GM19193 (cell line): ENCODE data around the gene PRLH.

Experiments used
- POLR2A ChIP-seq: IDR thresholded peaks from 4 replicates; pipeline ENCODE4 v1.6.1; 2011; ENCODE audit not compliant: insufficient read depth, insufficient read length; ENCODE audit errors: extremely low read depth

PRLH gene

DNA sequence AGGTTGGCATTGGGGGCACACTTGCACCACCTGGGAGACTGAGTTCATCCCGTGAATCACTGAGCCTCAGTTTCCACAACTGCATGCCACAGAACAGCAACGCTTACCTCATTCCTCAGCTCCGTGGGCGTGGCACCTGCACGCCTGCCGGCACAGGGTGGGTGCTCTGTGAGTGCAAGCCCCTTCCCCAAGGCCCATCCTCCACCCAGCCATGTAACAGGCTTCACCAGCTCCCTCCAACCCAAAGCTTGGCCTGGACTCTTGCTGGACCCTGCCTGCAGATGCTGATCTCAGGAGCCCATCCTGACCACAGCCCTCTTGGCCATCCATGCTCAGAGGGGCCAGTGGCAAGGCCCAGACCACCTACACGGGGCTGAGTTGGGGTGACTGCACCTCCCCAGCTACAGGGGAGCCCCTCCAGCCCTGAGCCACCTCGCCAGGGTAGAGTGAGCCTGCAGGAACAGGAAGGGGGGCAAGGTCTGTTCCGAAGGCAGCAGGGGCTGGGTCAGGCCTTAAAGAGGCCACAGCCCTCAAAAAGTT is 1.8 kb downstream of the PRLH start:
- TF ChIP-seq POLR2A: no peak

DNA sequence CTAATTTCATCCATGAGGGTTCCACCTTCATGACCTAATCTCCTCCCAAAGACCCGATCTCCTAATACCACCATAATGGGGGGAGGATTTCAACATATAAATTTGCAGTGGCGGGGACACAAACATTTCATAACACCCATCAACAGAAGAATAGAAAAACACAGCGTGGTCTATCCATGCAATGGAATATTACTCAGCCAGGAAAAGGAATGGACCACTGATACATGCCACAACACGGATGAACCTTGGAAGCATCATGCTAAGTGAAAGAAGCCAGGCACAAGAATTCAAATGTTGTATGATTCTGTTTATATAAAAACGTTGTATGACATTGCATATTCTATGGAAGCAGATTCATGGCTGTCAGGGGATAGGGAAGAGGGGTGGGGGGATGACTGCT is 2.7 kb downstream of the PRLH start:
- no peak for TF ChIP-seq POLR2A

DNA sequence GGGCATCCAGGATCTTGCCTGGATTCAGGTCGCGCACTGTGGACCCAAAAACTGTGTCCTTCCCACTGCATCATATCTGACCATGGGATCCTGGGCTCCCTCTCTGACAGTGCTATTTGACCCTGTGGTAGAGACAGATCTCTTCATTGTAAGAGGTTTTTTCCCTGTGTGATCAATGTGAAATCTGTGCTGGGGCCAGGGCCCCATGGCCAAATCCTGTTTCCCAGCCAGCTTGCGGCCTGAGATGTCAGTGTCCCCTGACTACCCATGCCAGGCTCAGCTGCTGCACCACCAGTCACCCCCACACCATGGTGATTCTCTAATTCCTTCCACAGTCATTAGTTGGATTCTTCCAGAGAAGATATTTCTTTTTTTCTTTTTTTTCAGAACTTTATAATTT is 3.5 kb downstream of the PRLH start:
- TF ChIP-seq POLR2A: no peak

DNA sequence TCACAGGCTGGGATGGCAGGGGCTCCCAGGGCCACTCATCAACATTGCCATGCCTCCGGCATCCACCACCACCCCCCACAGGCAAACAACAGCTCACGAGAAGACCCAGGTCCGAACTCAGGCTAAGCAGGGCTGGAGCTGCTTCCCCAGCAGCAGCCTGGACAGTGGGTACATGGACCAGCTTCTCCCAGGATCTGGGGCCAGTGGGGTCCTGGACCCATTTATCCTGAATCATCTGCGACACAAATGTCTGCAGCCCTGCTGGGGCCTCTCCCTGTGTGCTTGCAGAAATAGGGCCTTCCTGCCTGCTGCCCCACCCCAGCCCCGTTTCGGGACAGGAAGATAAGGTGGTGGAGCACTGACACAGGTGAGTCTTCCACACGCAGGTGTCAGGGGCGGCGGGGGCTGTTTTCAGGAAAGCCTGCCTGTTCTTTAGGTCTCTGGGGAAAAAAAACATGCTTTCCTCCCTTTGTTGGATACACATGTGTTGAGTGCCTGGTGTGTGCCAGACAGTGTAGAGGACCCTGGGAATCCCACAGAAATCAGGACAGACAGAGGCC is 4.5 kb downstream of the PRLH start:
- no peak for TF ChIP-seq POLR2A

DNA sequence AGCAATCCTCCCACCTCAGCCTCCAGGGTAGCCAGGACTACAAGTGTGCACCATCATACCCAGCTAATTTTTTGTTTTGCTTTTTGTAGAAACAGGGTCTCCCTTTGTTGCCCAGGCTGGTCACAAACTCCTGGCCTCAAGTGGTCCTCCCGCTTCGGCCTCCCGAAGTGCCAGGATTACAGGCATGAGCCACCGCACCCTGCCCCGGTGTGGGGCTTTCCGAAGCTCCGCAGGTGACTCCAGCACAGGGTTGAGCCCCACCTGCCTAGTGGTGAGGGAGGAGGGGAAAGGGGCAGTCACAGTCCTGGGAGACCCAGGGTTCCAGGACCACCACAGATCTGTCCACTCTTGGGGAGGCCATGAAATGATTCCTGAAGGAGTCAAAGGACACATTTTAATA is 5.2 kb downstream of the PRLH start:
- no peak for TF ChIP-seq POLR2A

DNA sequence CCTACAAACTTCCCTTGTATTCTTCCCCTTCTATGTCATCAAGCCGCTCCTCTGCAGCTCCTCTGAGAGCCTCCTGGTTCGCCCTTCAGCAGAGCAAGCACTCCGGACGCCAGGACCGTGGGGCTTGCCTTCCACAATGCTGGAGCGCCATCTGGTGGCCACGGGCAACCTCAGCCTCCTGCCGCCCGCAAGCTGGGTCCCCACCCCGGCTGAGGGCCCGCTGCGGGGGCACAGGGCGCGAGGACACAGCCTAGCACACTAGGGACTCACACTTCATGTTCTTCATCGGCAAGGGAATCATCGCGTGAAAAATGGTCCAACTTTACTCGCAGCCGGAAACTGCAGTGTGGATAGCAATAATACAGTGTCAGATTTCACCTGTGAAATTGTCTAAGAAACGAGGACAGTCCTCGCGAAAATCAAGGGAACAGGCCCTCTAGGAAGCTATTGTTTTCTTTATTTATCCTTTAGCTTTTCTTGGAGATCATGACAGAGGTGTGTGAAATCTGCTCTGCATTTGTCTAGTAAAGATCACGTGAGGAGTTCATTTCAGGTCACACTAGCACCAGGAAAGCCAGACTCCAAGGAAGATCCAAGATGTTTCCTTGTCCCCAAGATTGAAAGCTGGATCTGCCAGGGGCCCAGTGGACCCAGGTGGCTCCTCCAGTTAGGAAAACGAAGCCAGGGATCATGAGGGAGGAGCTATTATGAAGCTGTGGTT is 5.8 kb downstream of the PRLH start:
- TF ChIP-seq POLR2A: no peak

DNA sequence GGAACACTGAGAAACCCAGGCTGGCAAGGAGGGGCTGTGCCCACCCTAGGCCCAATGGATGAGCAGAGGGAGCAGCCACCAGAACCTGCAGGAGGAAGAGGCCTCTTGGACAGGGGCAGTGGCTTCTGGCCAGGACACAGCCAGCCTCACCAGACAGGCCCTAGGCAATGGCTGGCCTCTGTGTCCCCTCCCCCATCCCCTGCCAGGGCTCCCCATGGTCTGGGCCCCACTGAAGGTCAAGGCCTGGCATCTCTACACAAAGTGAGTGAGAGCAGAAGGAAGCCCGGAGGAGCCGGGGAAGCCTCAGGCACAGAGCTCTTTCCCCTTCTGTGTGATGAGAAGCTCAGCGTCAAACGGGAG is 6.3 kb downstream of the PRLH start:
- TF ChIP-seq POLR2A: no peak

DNA sequence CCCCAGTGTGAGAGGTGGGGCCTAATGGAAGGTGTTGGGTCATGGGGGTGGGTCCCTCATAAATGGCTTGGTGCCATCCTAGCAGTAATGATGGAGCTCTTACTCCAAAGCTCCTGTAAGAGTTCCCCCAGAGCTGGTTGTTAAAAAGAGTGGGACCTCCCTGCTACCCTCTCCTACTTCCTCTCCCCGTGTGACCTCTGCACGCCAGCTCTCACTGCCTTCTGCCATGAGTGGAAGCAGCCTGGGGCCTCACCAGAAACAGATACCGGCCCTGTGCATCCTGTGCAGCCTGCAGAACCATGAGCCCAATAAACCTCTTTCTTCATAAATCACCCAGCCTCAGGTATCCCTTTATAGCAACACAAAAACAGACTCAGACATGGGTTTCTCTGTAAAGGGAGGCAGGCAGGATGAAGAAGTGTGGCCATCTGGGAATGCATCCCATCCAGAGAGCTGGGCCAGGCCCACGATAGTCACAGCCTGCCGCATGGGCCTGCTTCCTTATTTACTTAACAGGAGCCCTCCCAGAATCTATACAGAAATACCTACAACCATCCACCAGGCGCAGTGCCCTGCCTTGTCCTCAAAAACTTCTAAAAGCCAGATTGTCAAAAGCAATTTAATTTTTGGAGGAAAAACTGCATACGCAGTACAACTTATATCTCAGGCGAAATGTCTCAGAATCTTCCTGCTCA is 7.5 kb downstream of the PRLH start:
- no peak for TF ChIP-seq POLR2A

DNA sequence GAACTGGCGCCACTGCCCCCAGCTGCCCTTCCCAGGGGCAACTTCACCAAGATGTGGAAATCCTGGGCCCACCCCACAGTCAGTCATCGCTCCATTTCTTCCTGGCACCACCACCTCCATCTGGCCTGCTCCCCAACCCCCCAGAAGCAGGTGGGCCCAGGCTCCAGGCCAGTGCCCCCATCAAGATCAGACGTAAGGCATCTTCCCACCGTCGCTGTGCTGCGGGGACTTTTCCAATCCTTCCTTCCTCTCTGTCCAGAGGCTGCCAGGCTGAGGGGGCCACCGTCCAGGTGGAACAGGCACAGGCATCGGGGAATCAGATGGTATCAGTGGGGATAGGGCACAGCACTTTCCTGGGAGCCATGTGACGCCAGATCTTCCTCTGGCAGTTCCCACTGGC is 8.1 kb downstream of the PRLH start:
- TF ChIP-seq POLR2A: no peak

DNA sequence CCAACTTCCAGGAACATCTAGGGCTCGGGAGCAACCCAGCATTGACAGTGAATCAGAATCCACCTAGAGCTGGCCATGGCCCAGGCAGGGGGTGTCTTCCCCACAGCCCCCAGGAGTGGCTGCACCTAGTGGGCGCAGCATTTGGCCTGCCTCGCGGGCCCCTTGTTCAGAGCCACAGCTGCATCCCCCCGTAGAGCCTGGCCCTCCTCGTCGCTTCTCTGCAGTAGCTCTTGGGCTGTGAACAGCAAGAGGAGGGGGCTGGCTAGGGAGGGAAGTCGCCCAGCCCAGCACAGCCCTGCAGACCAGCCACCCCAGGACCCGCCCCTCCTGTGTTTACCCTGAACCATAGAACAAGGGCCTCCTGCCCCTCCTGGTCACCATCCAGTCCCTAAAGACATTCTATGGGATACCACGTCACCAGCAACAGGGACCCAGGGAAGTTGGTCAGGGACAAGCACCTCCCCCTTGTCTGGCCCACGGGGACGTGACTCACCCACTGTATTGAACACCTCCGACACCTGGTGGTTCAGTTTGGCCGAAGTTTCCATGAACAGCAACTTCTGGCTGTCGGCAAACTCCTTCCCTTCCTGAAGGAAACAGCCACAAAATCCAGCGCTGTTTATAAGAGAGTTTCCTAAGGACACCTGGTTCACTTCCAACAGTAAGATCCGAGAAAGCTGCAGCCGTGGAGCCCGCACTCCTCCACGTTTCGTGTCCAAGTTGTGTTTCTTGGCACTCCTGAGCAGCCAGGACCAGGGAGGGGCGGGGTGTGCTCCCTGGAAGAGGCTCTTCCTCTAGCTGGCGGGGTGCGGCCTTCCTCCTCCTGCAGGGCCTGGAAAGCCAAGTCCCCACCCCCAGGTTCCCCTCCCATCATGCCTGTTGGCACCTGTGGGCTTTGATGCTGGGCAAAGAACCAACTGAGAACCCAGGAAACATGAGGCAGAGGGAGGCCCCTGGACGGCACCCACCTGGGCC is 8.8 kb downstream of the PRLH start:
- no peak for TF ChIP-seq POLR2A

DNA sequence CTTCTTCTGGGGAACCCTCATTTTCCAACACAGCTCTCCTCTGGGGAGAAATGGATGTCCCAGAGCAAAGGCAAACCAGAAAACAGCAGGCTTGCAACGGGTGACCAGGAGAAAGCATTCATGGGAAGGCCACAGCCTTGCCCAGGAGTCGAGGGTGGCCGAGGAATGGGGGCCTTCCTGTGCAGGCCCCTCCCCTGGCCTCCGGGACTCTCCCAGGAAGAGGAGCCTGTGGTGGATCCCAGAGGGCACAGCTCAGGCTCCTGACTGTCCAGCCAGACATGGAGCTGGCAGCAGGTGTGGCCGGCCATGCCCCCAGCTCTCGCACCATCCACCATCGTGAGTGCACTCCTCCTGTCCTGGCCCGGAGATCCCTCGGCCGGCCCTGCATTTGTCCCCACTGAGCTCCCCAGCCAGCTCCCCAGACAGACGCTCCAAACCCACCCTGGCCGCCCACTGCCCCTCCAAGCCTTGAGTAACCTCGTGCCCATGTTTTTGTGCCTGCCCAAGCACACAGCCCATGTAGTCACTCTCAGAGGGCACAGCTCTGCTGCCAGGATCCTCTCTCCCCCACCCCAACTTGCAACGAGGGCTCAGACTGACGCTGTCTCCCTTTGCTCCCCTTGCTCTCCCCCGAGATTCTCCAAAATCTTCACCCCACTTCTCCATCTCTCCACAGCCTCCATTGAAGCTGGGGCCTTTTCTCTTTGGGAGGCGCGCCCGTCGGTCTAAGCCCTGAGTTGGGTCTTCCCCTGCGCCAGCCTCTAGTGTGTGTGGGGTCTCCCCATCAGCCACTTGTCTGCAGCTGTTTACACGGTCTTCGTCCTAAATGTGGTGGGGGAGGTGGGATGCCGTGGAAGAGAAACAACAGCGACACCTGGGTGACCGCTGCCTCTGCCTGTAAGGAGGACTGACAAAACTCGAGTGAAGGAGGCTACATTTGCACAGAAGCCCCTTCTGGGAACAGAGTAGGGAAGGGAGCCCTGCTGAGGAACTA is 9.8 kb downstream of the PRLH start:
- TF ChIP-seq POLR2A: no peak

DNA sequence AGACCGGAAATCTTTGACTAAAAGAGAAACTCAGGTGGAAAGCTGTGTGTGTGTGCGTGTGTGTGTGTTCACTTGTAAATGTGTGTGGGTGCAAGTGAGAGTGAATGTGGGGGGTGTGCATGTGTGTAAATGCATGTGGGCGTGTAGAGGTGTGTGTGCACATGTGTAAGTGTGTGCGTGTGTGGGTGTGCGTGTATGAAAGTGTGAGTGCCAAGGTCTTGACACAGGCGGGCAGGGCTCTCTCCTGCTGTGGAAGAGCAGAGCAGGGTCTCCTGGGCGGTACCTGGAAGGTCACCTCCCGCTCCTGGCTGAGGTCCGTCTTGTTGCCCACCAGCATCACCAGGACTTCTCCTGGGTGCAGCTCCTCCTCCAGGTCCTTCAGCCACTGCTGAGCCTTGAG is 10.6 kb downstream of the PRLH start:
- no peak for TF ChIP-seq POLR2A

DNA sequence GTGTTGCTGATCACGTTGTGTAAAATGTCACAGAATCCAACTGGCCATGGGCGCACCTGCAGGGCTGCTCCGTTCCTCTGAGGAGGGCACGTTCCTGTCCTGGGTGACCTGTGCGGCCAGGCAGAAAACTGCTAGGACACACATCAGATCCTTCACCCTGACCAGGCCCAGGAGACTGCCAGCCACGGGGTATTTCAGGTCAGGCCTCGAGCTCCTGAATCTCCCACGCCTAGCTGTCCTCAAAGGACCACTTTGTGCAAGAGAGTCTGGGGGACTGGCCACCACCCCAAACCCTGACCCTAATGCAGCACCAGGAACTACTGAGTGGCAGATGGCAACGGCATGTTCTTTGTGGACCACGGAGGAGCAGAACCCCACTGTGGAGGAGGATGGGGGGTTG is 11.1 kb downstream of the PRLH start:
- no peak for TF ChIP-seq POLR2A
